Tibial nerve (tissue), 4 donors: ENCODE data around the gene CADPS. TPM values are rescaled to one million over a fixed set of nuclear protein-coding genes. Genes with fewer than 3 reads are reported as not detected.

Source experiments
- DNase-seq, 2 donors: peaks; one replicate each; pipeline ENCODE4 v3.0.0-alpha.2; 2019; ENCODE audit warnings: low spot score in 2 of 2
- H3K27ac ChIP-seq, 4 donors: fragments of 200-600 bp; sonication (generic) in 3 of 4; one replicate each; pipeline ENCODE4 v1.5.1; 2017 to 2019; ENCODE audit warnings: mild to moderate bottlenecking in 1 of 4
- H3K27me3 ChIP-seq, 2 donors: fragments of 200-600 bp; sonication (generic) in 1 of 2; one replicate each; pipeline versions ENCODE4 v1.5.1 to v1.6.0; 2017 to 2019
- H3K36me3 ChIP-seq, 3 donors: fragments of 200-600 bp; sonication (generic); one replicate each; pipeline ENCODE4 v1.5.1; 2018 to 2019
- H3K4me1 ChIP-seq, 4 donors: fragments of 200-600 bp; sonication (generic) in 3 of 4; one replicate each; pipeline ENCODE4 v1.5.1; 2017 to 2019
- H3K4me3 ChIP-seq, 4 donors: fragments of 200-600 bp; sonication (generic) in 3 of 4; one replicate each; pipeline ENCODE4 v1.5.1; 2017 to 2019; ENCODE audit warnings: mild to moderate bottlenecking in 1 of 4, moderate library complexity in 1 of 4
- H3K9me3 ChIP-seq, 4 donors: fragments of 200-600 bp; sonication (generic) in 3 of 4; one replicate each; pipeline ENCODE4 v1.5.1; 2017 to 2019
- EP300 ChIP-seq, 2 donors: sonication (generic); formaldehyde crosslinking; IDR thresholded peaks; one replicate each; pipeline ENCODE4 v1.6.1; 2017; ENCODE audit warnings: antibody characterized with exemption in 2 of 2, mild to moderate bottlenecking in 1 of 2
- POLR2A ChIP-seq, 2 donors: fragments of 450-650 bp; IDR thresholded peaks; one replicate each; pipeline ENCODE4 v1.6.1; 2017; ENCODE audit warnings: antibody characterized with exemption in 2 of 2, mild to moderate bottlenecking in 2 of 2, moderate library complexity in 2 of 2
- WGBS, 2 donors: methylation state at CpG; one replicate each; pipeline ENCODE4 v1.1.5; 2018; 5-methylcytosine and 5-hydroxymethylcytosine counted together
- total RNA-seq, 4 donors: library from RNA; depleted of rRNA; stranded (reverse); fragments of >200 nt; gene quantifications; one replicate each; pipeline ENCODE4 v1.1.0, GENCODE V29; 2016
- TF ChIP-seq, protein P1 (sequence below), 5 experiments: fragments of 200-600 bp in 3 of 5; fragments of 450-650 bp in 2 of 5; sonication (generic) in 3 of 5; IDR thresholded peaks; one replicate each; pipeline ENCODE4 v1.5.1; 2016 to 2019; ENCODE audit warnings: antibody characterized with exemption in 5 of 5, mild to moderate bottlenecking in 3 of 5, moderate library complexity in 2 of 5

The CADPS gene
- total RNA-seq, 4 donors from 2014 or later: 16.2 to 16.7 TPM; not detected in 2

DNA sequence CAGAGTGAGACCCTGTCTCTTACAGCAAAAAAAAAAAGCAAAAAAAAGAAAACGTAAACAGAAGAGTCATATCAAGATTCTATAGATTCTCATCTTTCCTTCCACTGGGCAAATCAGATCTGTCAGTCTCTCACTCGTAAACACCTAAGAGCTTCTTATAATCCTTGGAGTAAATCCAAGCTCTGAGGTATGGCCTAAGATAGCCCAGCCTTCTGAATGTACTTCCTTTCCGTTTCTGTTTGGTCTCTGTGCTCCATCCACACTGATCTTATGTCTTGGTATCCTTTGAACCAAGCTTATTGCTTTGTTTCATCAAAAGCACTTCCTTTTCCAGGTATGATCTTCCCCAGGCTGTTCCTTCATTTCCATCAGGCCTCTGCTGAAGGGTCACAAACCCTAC lies 137.8 kb downstream of the CADPS start:
- Histone ChIP-seq H3K4me1 (no peaks in the 10 kb centered on the region), H3K4me3 (no peak overlapping the region), H3K9me3 (peaks cover 0 to 3% (median 0%) of the 10 kb centered on the region in 4 donors), H3K27me3 (no peaks in the 10 kb centered on the region), H3K27ac (no peak overlapping the region), H3K36me3 (no peaks in the 10 kb centered on the region)
- DNase-seq: no peak
- no peak for TF ChIP-seq EP300 (IDR thresholded peaks at IDR 0.05)
- no peak for TF ChIP-seq POLR2A (IDR thresholded peaks at IDR 0.05)
- TF ChIP-seq, protein P1, sequence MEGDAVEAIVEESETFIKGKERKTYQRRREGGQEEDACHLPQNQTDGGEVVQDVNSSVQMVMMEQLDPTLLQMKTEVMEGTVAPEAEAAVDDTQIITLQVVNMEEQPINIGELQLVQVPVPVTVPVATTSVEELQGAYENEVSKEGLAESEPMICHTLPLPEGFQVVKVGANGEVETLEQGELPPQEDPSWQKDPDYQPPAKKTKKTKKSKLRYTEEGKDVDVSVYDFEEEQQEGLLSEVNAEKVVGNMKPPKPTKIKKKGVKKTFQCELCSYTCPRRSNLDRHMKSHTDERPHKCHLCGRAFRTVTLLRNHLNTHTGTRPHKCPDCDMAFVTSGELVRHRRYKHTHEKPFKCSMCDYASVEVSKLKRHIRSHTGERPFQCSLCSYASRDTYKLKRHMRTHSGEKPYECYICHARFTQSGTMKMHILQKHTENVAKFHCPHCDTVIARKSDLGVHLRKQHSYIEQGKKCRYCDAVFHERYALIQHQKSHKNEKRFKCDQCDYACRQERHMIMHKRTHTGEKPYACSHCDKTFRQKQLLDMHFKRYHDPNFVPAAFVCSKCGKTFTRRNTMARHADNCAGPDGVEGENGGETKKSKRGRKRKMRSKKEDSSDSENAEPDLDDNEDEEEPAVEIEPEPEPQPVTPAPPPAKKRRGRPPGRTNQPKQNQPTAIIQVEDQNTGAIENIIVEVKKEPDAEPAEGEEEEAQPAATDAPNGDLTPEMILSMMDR (IDR thresholded peaks at IDR 0.05): no peak
- WGBS, 2 donors: 67 to 71% methylated on average over 3 of the region's 3 CpGs

DNA sequence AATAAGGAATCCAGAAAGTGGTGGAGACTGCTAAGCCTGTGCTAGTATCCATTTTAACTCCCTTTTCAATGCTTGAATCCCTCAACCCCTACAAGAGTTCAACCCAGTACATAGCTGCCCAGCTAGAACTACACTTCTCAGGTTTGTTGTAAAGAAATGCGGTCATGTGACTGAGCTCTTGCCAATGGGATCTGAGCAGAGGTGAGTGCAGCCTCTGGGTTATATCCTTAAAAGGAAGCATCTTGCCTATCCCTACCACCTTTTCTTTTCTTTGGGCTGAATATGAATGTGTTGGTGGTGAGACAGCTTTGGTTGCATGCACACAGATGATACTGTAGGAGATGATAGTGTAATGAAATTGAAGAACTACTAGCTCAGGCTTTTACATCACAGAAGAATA lies 139.7 kb downstream of the CADPS start:
- no peak overlapping the region for H3K4me3 ChIP-seq
- WGBS, 2 donors: 95 to 100% methylated on average over 1 of the region's 1 CpG
- peaks cover 0 to 3% (median 0%) of the 10 kb centered on the region in 4 donors for H3K9me3 ChIP-seq

DNA sequence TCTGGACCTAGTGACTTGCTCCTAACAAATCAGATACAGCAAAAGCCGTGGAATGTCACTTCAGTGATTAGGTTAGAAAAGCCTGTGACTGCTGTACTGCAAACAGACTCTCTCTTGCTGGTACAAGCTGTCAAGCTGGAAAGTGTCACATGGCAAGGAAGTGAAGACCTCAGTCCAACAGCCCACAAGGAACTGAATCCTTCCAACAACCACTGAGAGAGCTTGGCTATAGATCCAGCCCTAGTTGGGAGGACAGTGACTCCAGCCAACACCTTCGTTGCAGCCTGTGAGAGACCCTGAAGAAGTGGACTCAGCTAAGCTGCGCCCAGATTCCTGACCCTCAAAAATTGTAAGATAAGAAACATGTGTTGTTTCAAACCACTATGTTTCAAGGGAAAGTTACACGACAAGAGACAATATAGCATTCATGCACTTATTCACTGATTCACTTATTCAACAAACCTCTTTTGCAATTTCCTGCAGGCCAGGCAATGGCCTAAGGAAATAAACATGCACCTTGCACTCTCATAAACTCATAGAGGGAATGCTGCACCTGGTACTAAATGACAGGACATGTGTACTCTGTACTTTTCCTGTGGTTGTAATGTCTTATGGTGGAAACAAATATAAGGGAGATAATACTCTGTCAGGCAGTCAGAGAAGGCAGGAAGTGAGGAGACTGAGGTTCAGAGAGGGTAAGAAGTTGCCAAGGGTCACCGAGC lies 142.9 kb downstream of the CADPS start:
- H3K27ac ChIP-seq: no peak overlapping the region
- H3K27me3 ChIP-seq: no peaks in the 10 kb centered on the region
- TF ChIP-seq POLR2A (IDR thresholded peaks at IDR 0.05) (no peak), EP300 (IDR thresholded peaks at IDR 0.05) (no peak)
- TF ChIP-seq, protein P1 (IDR thresholded peaks at IDR 0.05): no peak
- no peaks in the 10 kb centered on the region for H3K36me3 ChIP-seq
- H3K4me3 ChIP-seq: no peak overlapping the region
- no peaks in the 10 kb centered on the region for H3K9me3 ChIP-seq
- no peaks in the 10 kb centered on the region for H3K4me1 ChIP-seq
- 72 to 78% methylated on average over 5 of the region's 5 CpGs for WGBS, 2 donors
- DNase-seq: no peak

More for the DNA sequence above, 139.7 kb downstream of the CADPS start:
- Histone ChIP-seq H3K27ac (no peak overlapping the region), H3K27me3 (no peaks in the 10 kb centered on the region), H3K4me1 (no peaks in the 10 kb centered on the region), H3K36me3 (no peaks in the 10 kb centered on the region)
- TF ChIP-seq EP300 (IDR thresholded peaks at IDR 0.05) (no peak), POLR2A (IDR thresholded peaks at IDR 0.05) (no peak)
- TF ChIP-seq, protein P1 (IDR thresholded peaks at IDR 0.05): no peak
- no peak for DNase-seq

- DNase-seq: no peak
- Histone ChIP-seq H3K4me1 (no peaks in the 10 kb centered on the region), H3K27ac (no peak overlapping the region), H3K27me3 (no peaks in the 10 kb centered on the region), H3K36me3 (no peaks in the 10 kb centered on the region), H3K4me3 (no peak overlapping the region), H3K9me3 (no peaks in the 10 kb centered on the region)
- TF ChIP-seq EP300 (IDR thresholded peaks at IDR 0.05) (no peak), POLR2A (IDR thresholded peaks at IDR 0.05) (no peak)
- TF ChIP-seq, protein P1 (IDR thresholded peaks at IDR 0.05): no peak
- WGBS, 2 donors: 66 to 83% methylated on average over 5 of the region's 5 CpGs
Observed at GRCh38 chr3:62727981-62728380, 147.2 kb downstream of the CADPS start.

DNA sequence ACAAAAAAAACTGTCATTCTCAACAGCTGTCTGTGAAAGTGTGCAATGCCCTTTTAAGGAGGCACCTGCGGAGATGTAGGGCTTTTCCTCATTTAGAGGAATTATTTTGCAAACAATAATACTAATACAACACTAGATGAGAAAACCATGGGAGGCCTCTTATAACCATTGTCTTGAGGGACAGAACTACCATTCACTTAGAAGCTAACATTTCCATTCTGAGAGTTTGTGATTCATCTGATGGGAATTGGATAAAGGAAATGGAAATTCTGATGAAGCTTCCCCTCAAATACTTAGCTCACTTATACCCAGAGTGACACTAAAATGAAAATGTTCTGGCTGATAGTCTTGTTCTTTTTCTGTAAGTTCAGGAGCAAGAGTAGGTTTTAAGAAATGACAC lies 147.7 kb downstream of the CADPS start:
- no peak overlapping the region for H3K27ac ChIP-seq
- peaks cover 0 to 3% of the 10 kb centered on the region in 2 donors for H3K27me3 ChIP-seq
- no peaks in the 10 kb centered on the region for H3K4me1 ChIP-seq
- H3K4me3 ChIP-seq: no peak overlapping the region
- no peaks in the 10 kb centered on the region for H3K9me3 ChIP-seq
- no peak for DNase-seq
- no peaks in the 10 kb centered on the region for H3K36me3 ChIP-seq
- TF ChIP-seq POLR2A (IDR thresholded peaks at IDR 0.05) (no peak), EP300 (IDR thresholded peaks at IDR 0.05) (no peak)
- TF ChIP-seq, protein P1 (IDR thresholded peaks at IDR 0.05): no peak
- WGBS, 2 donors: 60 to 61% methylated on average over 1 of the region's 1 CpG
